IPS-18c (cell line): ENCODE results near the gene SYCE3.
"Not testable (repeated sequence)": the region's sequence is repeated elsewhere in the genome, so short reads cannot be mapped to it uniquely, and the experiment has no call there.

Experiments used
- H3K4me3 ChIP-seq: 2 replicates; pipeline ENCODE4 v1.7.0; 2013; ENCODE audit warnings: low read depth, mild to moderate bottlenecking, low read length, moderate library complexity; ENCODE audit not compliant: insufficient read depth
- H3K9me3 ChIP-seq: one replicate; pipeline ENCODE4 v1.6.1; 2013; ENCODE audit warnings: mild to moderate bottlenecking, low read length, moderate library complexity; ENCODE audit not compliant: control insufficient read depth, insufficient read depth

The SYCE3 gene

GRCh38 chr22:50562523-50563412 lies at the start of gene SYCE3:
TSS of gene SYCE3 (minus strand) at chr22:50562919. CDS start at chr22:50556405, 6,514 bp downstream.
- peak within 1 kb of the TSS; percentile 70 for H3K4me3 ChIP-seq
- H3K9me3 ChIP-seq: no peaks in the 10 kb centered on the region

DNA sequence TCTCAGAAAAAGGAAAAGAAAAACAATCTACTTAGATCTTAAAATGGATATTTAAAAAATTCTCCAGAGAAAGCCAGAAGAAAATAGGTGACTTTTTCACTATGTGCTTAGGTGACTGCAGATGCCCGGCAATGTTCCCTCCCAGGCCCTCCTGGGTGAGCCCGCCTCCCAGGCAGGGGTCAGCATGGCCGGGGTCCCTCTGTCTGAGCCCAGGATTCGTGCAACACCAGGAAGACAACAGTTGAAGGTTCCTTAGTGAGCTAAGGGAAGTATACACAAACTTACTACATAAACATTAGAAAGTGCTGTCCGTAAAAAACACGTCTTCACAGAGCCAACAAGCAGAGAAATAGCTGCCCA lies 49.4 kb upstream of the SYCE3 start:
- no peak overlapping the region for H3K4me3 ChIP-seq
- no peaks in the 10 kb centered on the region for H3K9me3 ChIP-seq

- no peaks in the 10 kb centered on the region for H3K9me3 ChIP-seq
- H3K4me3 ChIP-seq: no peak overlapping the region
Measured at GRCh38 chr22:50611341-50612060, 48.8 kb upstream of the SYCE3 start.

DNA sequence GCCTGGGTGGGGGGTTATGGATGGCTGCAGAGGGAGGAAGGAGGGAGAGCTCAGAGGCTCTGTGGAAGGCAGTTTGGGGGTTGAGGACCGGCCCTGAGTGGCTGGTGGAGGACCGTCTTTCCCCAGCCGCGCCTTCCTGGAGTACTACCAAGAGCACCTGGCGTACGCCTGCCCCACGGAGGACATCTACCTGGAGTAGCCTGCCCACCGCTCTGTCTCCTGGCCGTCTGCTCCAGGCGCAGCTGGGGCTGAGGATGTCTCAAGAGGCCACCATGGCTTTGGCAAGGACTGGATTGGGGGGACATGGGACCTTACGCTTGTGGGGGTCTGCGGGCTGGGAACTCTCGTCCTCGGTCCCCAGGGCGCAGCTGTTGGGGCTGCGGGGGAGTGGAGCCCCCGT lies 47.9 kb upstream of the SYCE3 start:
- Histone ChIP-seq H3K4me3 (no peak overlapping the region), H3K9me3 (no peaks in the 10 kb centered on the region)

DNA sequence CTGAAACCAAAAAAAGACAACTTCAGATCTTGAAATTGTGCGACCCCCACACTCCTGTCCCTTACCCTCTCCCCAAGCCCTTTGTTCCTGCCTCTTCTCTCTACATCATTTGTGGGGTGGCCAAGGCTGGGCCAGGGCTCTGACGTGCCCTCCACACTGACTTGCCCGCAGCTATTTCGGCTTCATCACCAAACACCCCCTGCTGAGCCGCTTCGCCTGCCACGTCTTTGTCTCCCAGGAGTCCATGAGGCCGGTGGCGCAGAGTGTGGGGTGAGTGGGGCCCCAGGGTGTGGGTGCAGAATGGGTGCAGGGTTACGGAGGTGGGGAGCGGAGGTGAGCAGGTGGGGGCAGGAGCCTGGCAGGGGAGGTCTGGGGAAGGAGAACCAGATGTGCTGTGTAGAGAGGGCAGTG lies 47.3 kb upstream of the SYCE3 start:
- Histone ChIP-seq H3K9me3 (no peaks in the 10 kb centered on the region), H3K4me3 (no peak overlapping the region)

DNA sequence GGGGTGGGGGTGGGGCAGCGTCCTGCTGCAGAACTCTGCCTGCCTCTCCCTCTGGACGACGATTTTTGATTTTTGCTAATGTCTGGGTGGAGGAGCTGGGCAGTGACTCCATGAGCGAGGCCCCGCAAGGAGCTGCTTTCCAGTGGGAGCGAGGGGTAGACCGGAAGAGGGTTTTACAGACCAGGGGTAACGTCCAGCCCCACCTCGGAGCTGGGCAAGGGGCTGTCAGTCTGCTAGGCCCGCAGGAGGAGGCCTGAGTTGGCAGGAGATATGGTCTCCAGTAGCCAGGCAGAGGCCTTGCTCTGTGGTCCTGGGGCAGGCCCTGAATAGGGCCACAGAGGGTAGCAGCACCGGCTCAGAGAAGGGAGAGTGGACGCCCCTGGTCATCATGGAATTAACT lies 46.9 kb upstream of the SYCE3 start:
- H3K4me3 ChIP-seq: no peak overlapping the region
- no peaks in the 10 kb centered on the region for H3K9me3 ChIP-seq

DNA sequence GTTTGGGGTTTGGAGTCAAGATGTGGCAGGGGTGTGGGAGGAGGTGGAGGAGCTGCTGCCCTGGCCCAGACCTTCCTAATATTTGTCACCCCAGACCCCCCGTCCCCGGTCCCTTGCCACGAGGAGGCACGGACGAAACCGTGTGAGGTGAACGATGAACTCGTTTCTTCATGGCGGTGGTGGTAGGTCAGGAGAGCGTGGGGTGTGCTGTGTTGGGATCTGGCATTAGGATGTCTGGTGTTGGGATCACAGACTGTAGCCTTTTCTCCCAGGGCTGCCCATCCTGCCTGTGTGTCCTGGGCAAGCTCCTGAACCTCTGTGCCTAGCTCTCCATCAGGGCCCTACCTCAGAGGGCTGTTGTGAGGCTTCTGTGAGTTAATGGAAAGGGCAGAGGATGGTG lies 46.3 kb upstream of the SYCE3 start:
- no peak overlapping the region for H3K4me3 ChIP-seq
- no peaks in the 10 kb centered on the region for H3K9me3 ChIP-seq

GRCh38 chr22:50608058-50608840 lies 45.5 kb upstream of the SYCE3 start:
- H3K4me3 ChIP-seq: not testable (repeated sequence)

DNA sequence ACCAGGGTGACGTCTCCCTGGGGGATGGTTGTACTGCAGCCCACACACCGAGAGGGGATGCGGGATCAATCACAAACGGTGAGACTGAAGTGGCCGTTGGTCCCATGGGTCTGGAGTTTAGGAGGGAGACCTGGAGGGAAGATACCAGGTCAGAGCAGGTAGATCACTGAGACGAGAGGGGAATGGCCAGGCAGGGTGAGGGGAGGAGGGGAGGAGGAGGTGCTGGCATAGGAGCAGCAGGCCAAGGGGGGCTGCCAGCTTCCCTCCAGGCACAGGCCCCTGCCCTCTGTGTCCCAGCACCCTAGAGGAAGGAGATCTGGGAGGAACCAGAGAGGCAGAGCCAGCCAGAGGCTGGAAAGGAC lies 44.9 kb upstream of the SYCE3 start:
- Histone ChIP-seq H3K9me3 (no peaks in the 10 kb centered on the region), H3K4me3 (no peak overlapping the region)

More at GRCh38 chr22:50608058-50608840, 45.5 kb upstream of the SYCE3 start:
- H3K9me3 ChIP-seq: not testable (repeated sequence)

- H3K9me3 ChIP-seq: no peaks in the 10 kb centered on the region
- no peak overlapping the region for H3K4me3 ChIP-seq
Measured at GRCh38 chr22:50606946-50607658, 44.4 kb upstream of the SYCE3 start.

- no peaks in the 10 kb centered on the region for H3K9me3 ChIP-seq
- no peak overlapping the region for H3K4me3 ChIP-seq
Measured at GRCh38 chr22:50606165-50606945, 43.6 kb upstream of the SYCE3 start.

GRCh38 chr22:50605613-50606074 lies 42.9 kb upstream of the SYCE3 start:
- no peak overlapping the region for H3K4me3 ChIP-seq
- H3K9me3 ChIP-seq: no peaks in the 10 kb centered on the region

DNA sequence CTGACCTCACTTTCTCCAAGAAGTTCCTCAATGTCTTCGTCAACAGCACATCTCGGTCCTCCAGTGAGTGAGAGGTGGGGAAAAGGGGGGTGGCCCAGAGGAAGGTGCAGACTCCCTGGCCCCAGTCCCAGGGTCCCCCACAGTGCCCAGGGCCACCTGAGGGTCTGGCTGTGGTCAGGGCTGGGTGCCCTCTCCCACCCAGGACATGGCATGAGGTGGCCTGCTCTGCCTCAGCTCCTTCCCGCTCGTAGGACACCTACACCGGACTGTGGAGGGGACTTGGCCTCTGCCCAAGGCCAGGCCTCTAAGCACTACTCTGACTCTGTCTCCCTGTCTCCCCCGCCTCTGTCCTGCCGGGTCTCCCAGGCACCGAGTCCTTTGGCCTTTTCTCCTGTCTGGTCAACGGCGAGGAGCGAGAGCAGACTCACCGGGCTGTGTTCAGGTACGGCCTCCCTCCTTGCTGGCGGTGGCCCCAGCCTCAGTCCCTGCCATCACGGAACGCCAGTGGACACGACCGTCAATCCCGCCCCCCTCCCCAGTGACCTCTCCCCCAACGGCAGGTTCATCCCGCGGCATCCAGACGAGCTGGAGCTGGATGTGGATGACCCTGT lies 42.4 kb upstream of the SYCE3 start:
- Histone ChIP-seq H3K4me3 (no peak overlapping the region), H3K9me3 (no peaks in the 10 kb centered on the region)

DNA sequence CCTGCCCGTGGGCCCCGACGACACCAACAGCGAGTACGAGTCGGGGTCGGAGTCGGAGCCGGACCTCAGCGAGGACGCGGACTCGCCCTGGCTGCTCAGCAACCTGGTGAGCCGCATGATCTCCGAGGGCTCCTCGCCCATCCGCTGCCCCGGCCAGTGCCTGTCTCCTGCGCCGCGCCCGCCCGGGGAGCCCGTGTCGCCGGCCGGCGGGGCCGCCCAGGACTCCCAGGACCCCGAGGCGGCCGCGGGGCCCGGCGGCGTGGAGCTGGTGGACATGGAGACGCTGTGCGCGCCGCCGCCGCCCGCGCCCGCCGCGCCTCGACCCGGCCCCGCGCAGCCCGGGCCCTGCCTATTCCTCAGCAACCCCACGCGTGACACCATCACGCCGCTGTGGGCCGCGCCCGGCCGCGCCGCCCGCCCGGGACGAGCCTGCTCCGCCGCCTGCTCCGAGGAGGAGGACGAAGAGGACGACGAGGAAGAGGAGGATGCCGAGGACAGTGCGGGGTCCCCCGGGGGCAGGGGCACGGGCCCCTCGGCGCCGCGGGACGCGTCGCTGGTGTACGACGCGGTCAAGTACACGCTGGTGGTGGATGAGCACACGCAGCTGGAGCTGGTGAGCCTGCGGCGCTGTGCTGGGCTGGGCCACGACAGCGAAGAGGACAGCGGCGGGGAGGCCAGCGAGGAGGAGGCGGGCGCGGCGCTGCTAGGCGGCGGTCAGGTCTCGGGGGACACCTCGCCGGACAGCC lies 41.7 kb upstream of the SYCE3 start:
- Histone ChIP-seq H3K9me3 (no peaks in the 10 kb centered on the region), H3K4me3 (no peak overlapping the region)

- H3K4me3 ChIP-seq: no peak overlapping the region
- no peaks in the 10 kb centered on the region for H3K9me3 ChIP-seq
Measured at GRCh38 chr22:50603511-50604255, 41.0 kb upstream of the SYCE3 start.
